Measurements from ENCODE around the gene HOXA7. TPM values are rescaled to one million over a fixed set of nuclear protein-coding genes. Genes with fewer than 3 reads are reported as not detected.

Gene HOXA7
- total and polyA plus RNA-seq, 2 of the 8 experiments (the other 6 are each of a cell fraction or from before 2014, with no cell fraction given), result 0.03 TPM; not detected in 1

- FAIRE-seq (no peak), DNase-seq (ENCODE audit: low read depth in 1 of 2, low spot score in 2 of 2) (peak; percentile 59 to 96)
- Histone ChIP-seq H2BK120ac (replicated peaks; ENCODE audit: low read depth, low read length) (no peak overlapping the region), H3K9me3 (ENCODE audit: insufficient read depth in 2 of 2, low read depth in 1 of 2, low read length in 1 of 2) (peaks cover 0 to 17% of the 10 kb centered on the region in 2 experiments; a peak in 1 of 4 replicates), H4K5ac (ENCODE audit: insufficient read length, low read depth, low read length) (no peak overlapping the region), H2BK5ac (ENCODE audit: low read depth, low read length) (no peak overlapping the region), H3K14ac (ENCODE audit: insufficient read length) (no peak overlapping the region), H2BK20ac (ENCODE audit: low read length) (no peak overlapping the region), H2AK5ac (ENCODE audit: low read depth, low read length) (no peak overlapping the region), H3K27ac (ENCODE audit: low read depth, low read length) (no peak overlapping the region), H3K56ac (replicated peaks; ENCODE audit: insufficient read length, low read depth, low read length) (no peak overlapping the region), H3K23ac (ENCODE audit: insufficient read length) (no peak overlapping the region), H3K9ac (replicated peaks in 1 of 4; ENCODE audit: extremely low read depth in 1 of 4, low read depth in 3 of 4, low read length in 3 of 4) (no peak overlapping the region), H3K27me3 (replicated peaks in 1 of 4; ENCODE audit: control insufficient read depth in 3 of 4, extremely low read depth in 1 of 4, insufficient read depth in 3 of 4, low read length in 3 of 4) (peaks cover 98 to 100% (median 99%) of the 10 kb centered on the region in 4 experiments), H4K8ac (ENCODE audit: extremely low read depth, insufficient read depth, low read length) (no peak overlapping the region), H3K4me2 (ENCODE audit: insufficient read depth in 1 of 2, low read depth in 2 of 2, low read length in 2 of 2) (peak overlapping the region; percentile 0 to 77; a peak in 3 of 4 replicates), H4K20me1 (replicated peaks in 1 of 2; ENCODE audit: control insufficient read depth in 1 of 2, insufficient read depth in 2 of 2, low read length in 2 of 2) (peaks cover 14 to 27% of the 10 kb centered on the region in 2 experiments), H3K79me1 (ENCODE audit: low read depth, low read length) (no peaks in the 10 kb centered on the region), H3K36me3 (ENCODE audit: control insufficient read depth in 2 of 4, insufficient read depth in 4 of 4, low read length in 3 of 4) (peaks cover 0 to 28% (median 0%) of the 10 kb centered on the region in 4 experiments; a peak in 1 of 8 replicates), H4K91ac (replicated peaks; ENCODE audit: insufficient read length, low read length) (no peak overlapping the region), H3K4ac (replicated peaks; ENCODE audit: insufficient read length, low read depth, low read length) (no peak overlapping the region), H3K4me3 (ENCODE audit: extremely low read depth in 1 of 4, insufficient read depth in 2 of 4, low read depth in 3 of 4, low read length in 4 of 4) (peak overlapping the region in 3 of 4 experiments; percentile 38 to 60 (median 45); a peak in 5 of 8 replicates), H3K79me2 (ENCODE audit: control insufficient read depth in 1 of 2, insufficient read depth in 2 of 2, low read length in 2 of 2) (no peaks in the 10 kb centered on the region), H2BK12ac (ENCODE audit: low read depth, low read length) (no peak overlapping the region), H3K18ac (ENCODE audit: extremely low read depth, low read length) (no peak overlapping the region), H2BK15ac (ENCODE audit: low read length) (no peak overlapping the region), H3K4me1 (replicated peaks in 1 of 4; ENCODE audit: control insufficient read depth in 3 of 4, insufficient read depth in 4 of 4, low read length in 3 of 4) (peaks cover 0 to 2% (median 0%) of the 10 kb centered on the region in 4 experiments; a peak in 4 of 7 replicates), H2AFZ (ENCODE audit: low read length) (no peak overlapping the region; the same call in 1 of the 2 replicates), H3K23me2 (ENCODE audit: low read depth, low read length) (no peaks in the 10 kb centered on the region)
- ChIA-PET CTCF (ENCODE audit: partially characterized antibody) (interaction anchor here (0.5 to 4.4 kb wide), 37 partner anchors 10 to 845 kb away, joined by 3 to 80 read pairs (median 4); partner anchors contain the start of genes HOXA3, HOXA4, HOXA5 and HOXA6), POLR2A (ENCODE audit: partially characterized antibody) (interaction anchor here (0.6 to 0.7 kb wide), 2 partner anchors 26 to 958 kb away, joined by 3 to 4 read pairs; no protein-coding TSS in a partner anchor)
- WGBS, 2 experiments (ENCODE audit: extremely low coverage in 1 of 2, insufficient coverage in 1 of 2, insufficient read length in 1 of 2, insufficient replicate concordance in 2 of 2, low coverage in 1 of 2, low lambda C conversion rate in 2 of 2, missing lambda C conversion rate in 1 of 2), result 11% methylated on average over 45 of the region's 54 CpGs; no CpG with 5 or more reads in 1 of the 2 experiments
- TF ChIP-seq SIN3A (conservative IDR thresholded peaks at IDR 0.05 in 1 of 2, IDR thresholded peaks at IDR 0.05 in 1 of 2; ENCODE audit: low read depth in 1 of 2, low read length in 2 of 2), result no peak; a peak in 1 of 4 replicates
- no peak for TF ChIP-seq CBX5 (IDR thresholded peaks at IDR 0.05; ENCODE audit: low read depth, low read length)
- TF ChIP-seq ATF2 (IDR thresholded peaks at IDR 0.05; ENCODE audit: low read length), result no peak
- peak; percentile 96 for TF ChIP-seq YY1 (IDR thresholded peaks at IDR 0.05; ENCODE audit: low read depth, low read length)
- no peak for TF ChIP-seq USF2 (IDR thresholded peaks at IDR 0.05; ENCODE audit: low read length)
- TF ChIP-seq BRCA1 (IDR thresholded peaks at IDR 0.05; ENCODE audit: low read depth, low read length), result no peak
- TF ChIP-seq CHD2 (IDR thresholded peaks at IDR 0.05; ENCODE audit: low read length), result no peak
- no peak for TF ChIP-seq POU5F1 (IDR thresholded peaks at IDR 0.05; ENCODE audit: low read depth, low read length)
These were observed 4.2 kb upstream of the HOXA7 start for GRCh38 chr7:27160546-27161213.

All from H1 (cell line).